Activated CD4-positive, alpha-beta T cell treated with anti-CD3 and anti-CD28 coated beads, Interleukin-2, amount 50 U/mL, for 16 hours (primary cell): Measurements from ENCODE around the gene FOXL1.

ENCODE experiments used
- DNase-seq: peaks from one replicate; pipeline ENCODE4 v3.0.0-alpha.2; 2020

FOXL1 gene

GRCh38 chr16:86549076-86549892 lies 29.1 kb upstream of the FOXL1 start:
- DNase-seq: peak; percentile 63

- no peak for DNase-seq
These were observed 28.5 kb upstream of the FOXL1 start for GRCh38 chr16:86549893-86550190.

GRCh38 chr16:86550281-86550680 lies 28.1 kb upstream of the FOXL1 start:
- no peak for DNase-seq

- DNase-seq: no peak
These were observed 25.0 kb upstream of the FOXL1 start for GRCh38 chr16:86553356-86553755.

- no peak for DNase-seq
These were observed 23.8 kb upstream of the FOXL1 start for GRCh38 chr16:86554599-86554916.

GRCh38 chr16:86554917-86555703 lies 23.2 kb upstream of the FOXL1 start, which contains the start of gene MTHFSD:
Gene MTHFSD (minus strand): TSS chr16:86555235. CDS start chr16:86555184, 51 bp downstream.
- peak; percentile 95 for DNase-seq

GRCh38 chr16:86555704-86556075 lies 22.7 kb upstream of the FOXL1 start:
- DNase-seq: no peak

- DNase-seq: no peak
These were observed 21.8 kb upstream of the FOXL1 start for GRCh38 chr16:86556576-86556975.

- no peak for DNase-seq
These were observed 20.8 kb upstream of the FOXL1 start for GRCh38 chr16:86557587-86557986.

- DNase-seq: no peak
These were observed 19.8 kb upstream of the FOXL1 start for GRCh38 chr16:86558355-86559193.

- no peak for DNase-seq
These were observed 18.5 kb upstream of the FOXL1 start for GRCh38 chr16:86559802-86560305.

GRCh38 chr16:86562356-86562755 lies 16.0 kb upstream of the FOXL1 start:
- no peak for DNase-seq

GRCh38 chr16:86563469-86564345 lies 14.6 kb upstream of the FOXL1 start:
- peak; percentile 87 for DNase-seq

GRCh38 chr16:86565181-86565631 lies 13.1 kb upstream of the FOXL1 start:
- DNase-seq: no peak

GRCh38 chr16:86565644-86566511 lies 12.5 kb upstream of the FOXL1 start:
- DNase-seq: no peak

- peak; percentile 41 for DNase-seq
These were observed 11.8 kb upstream of the FOXL1 start, which contains the start of gene FOXC2 for GRCh38 chr16:86566601-86566965. Gene FOXC2 (plus strand): TSS chr16:86566829. CDS start chr16:86567336, 507 bp downstream.

- DNase-seq: no peak
These were observed 11.2 kb upstream of the FOXL1 start for GRCh38 chr16:86566966-86567700.

GRCh38 chr16:86567701-86568581 lies 10.4 kb upstream of the FOXL1 start:
- no peak for DNase-seq
